ENCODE data around the gene PSENEN. TPM values are rescaled to one million over a fixed set of nuclear protein-coding genes. Genes with fewer than 3 reads are reported as not detected.

The PSENEN gene
- polyA plus RNA-seq, 2 donors: 62.5 to 128 TPM

- no peaks in the 10 kb centered on the region for H3K4me1 ChIP-seq (ENCODE audit: control insufficient read depth in 2 of 2, insufficient read depth in 2 of 2, low read length in 1 of 2)
- H3K9me3 ChIP-seq (ENCODE audit: control insufficient read depth in 2 of 2, insufficient read depth in 1 of 2, low read depth in 1 of 2, low read length in 1 of 2): no peaks in the 10 kb centered on the region
- no peaks in the 10 kb centered on the region for H3K27me3 ChIP-seq (ENCODE audit: control insufficient read depth in 1 of 2, insufficient read depth in 2 of 2, low read length in 2 of 2)
- peaks cover 49 to 85% of the 10 kb centered on the region in 2 donors for H3K36me3 ChIP-seq (ENCODE audit: control insufficient read depth in 2 of 2, insufficient read depth in 2 of 2, low read length in 1 of 2)
- H3K27ac ChIP-seq (ENCODE audit: low read depth in 2 of 2, low read length in 1 of 2): no peak overlapping the region
- H3K4me3 ChIP-seq (ENCODE audit: low read depth in 1 of 2, low read length in 2 of 2): no peak overlapping the region
- WGBS, 2 donors: 94 to 97% methylated on average over 12 of the region's 12 CpGs
Observed at GRCh38 chr19:35724560-35724959, 20.9 kb upstream of the PSENEN start.

GRCh38 chr19:35725216-35725861 lies 20.1 kb upstream of the PSENEN start:
- Histone ChIP-seq H3K36me3 (ENCODE audit: control insufficient read depth in 2 of 2, insufficient read depth in 2 of 2, low read length in 1 of 2) (peaks cover 51 to 88% of the 10 kb centered on the region in 2 donors), H3K27ac (ENCODE audit: low read depth in 2 of 2, low read length in 1 of 2) (no peak overlapping the region)

GRCh38 chr19:35727053-35727955 lies 18.1 kb upstream of the PSENEN start:
- peaks cover 55 to 92% of the 10 kb centered on the region in 2 donors for H3K36me3 ChIP-seq (ENCODE audit: control insufficient read depth in 2 of 2, insufficient read depth in 2 of 2, low read length in 1 of 2)
- 91 to 94% methylated on average over 25 of the region's 25 CpGs for WGBS, 2 donors

More at GRCh38 chr19:35725216-35725861, 20.1 kb upstream of the PSENEN start:
- Histone ChIP-seq H3K4me1 (ENCODE audit: control insufficient read depth in 2 of 2, insufficient read depth in 2 of 2, low read length in 1 of 2) (no peaks in the 10 kb centered on the region), H3K27me3 (ENCODE audit: control insufficient read depth in 1 of 2, insufficient read depth in 2 of 2, low read length in 2 of 2) (no peaks in the 10 kb centered on the region), H3K9me3 (ENCODE audit: control insufficient read depth in 2 of 2, insufficient read depth in 1 of 2, low read depth in 1 of 2, low read length in 1 of 2) (no peaks in the 10 kb centered on the region), H3K4me3 (ENCODE audit: low read depth in 1 of 2, low read length in 2 of 2) (no peak overlapping the region)
- 94 to 95% methylated on average over 23 of the region's 23 CpGs for WGBS, 2 donors

GRCh38 chr19:35727956-35728706 lies 17.3 kb upstream of the PSENEN start:
- no peak overlapping the region for H3K4me3 ChIP-seq (ENCODE audit: low read depth in 1 of 2, low read length in 2 of 2)
- no peak overlapping the region for H3K27ac ChIP-seq (ENCODE audit: low read depth in 2 of 2, low read length in 1 of 2)
- H3K9me3 ChIP-seq (ENCODE audit: control insufficient read depth in 2 of 2, insufficient read depth in 1 of 2, low read depth in 1 of 2, low read length in 1 of 2): no peaks in the 10 kb centered on the region
- peaks cover 4 to 10% of the 10 kb centered on the region in 2 donors for H3K4me1 ChIP-seq (ENCODE audit: control insufficient read depth in 2 of 2, insufficient read depth in 2 of 2, low read length in 1 of 2)
- H3K27me3 ChIP-seq (ENCODE audit: control insufficient read depth in 1 of 2, insufficient read depth in 2 of 2, low read length in 2 of 2): no peaks in the 10 kb centered on the region
- WGBS, 2 donors: 93 to 94% methylated on average over 19 of the region's 19 CpGs
- peaks cover 50 to 91% of the 10 kb centered on the region in 2 donors for H3K36me3 ChIP-seq (ENCODE audit: control insufficient read depth in 2 of 2, insufficient read depth in 2 of 2, low read length in 1 of 2)

More at GRCh38 chr19:35727053-35727955, 18.1 kb upstream of the PSENEN start:
- no peaks in the 10 kb centered on the region for H3K9me3 ChIP-seq (ENCODE audit: control insufficient read depth in 2 of 2, insufficient read depth in 1 of 2, low read depth in 1 of 2, low read length in 1 of 2)
- no peaks in the 10 kb centered on the region for H3K27me3 ChIP-seq (ENCODE audit: control insufficient read depth in 1 of 2, insufficient read depth in 2 of 2, low read length in 2 of 2)
- H3K4me1 ChIP-seq (ENCODE audit: control insufficient read depth in 2 of 2, insufficient read depth in 2 of 2, low read length in 1 of 2): peaks cover 4 to 10% of the 10 kb centered on the region in 2 donors
- H3K27ac ChIP-seq (ENCODE audit: low read depth in 2 of 2, low read length in 1 of 2): no peak overlapping the region
- H3K4me3 ChIP-seq (ENCODE audit: low read depth in 1 of 2, low read length in 2 of 2): no peak overlapping the region

- Histone ChIP-seq H3K27ac (ENCODE audit: low read depth in 2 of 2, low read length in 1 of 2) (no peak overlapping the region), H3K36me3 (ENCODE audit: control insufficient read depth in 2 of 2, insufficient read depth in 2 of 2, low read length in 1 of 2) (peaks cover 42 to 89% of the 10 kb centered on the region in 2 donors), H3K9me3 (ENCODE audit: control insufficient read depth in 2 of 2, insufficient read depth in 1 of 2, low read depth in 1 of 2, low read length in 1 of 2) (no peaks in the 10 kb centered on the region), H3K4me1 (ENCODE audit: control insufficient read depth in 2 of 2, insufficient read depth in 2 of 2, low read length in 1 of 2) (peaks cover 4 to 10% of the 10 kb centered on the region in 2 donors), H3K4me3 (ENCODE audit: low read depth in 1 of 2, low read length in 2 of 2) (no peak overlapping the region), H3K27me3 (ENCODE audit: control insufficient read depth in 1 of 2, insufficient read depth in 2 of 2, low read length in 2 of 2) (no peaks in the 10 kb centered on the region)
- WGBS, 2 donors: 83 to 89% methylated on average over 18 of the region's 18 CpGs
Observed at GRCh38 chr19:35729021-35729420, 16.4 kb upstream of the PSENEN start.

- no peaks in the 10 kb centered on the region for H3K9me3 ChIP-seq (ENCODE audit: control insufficient read depth in 2 of 2, insufficient read depth in 1 of 2, low read depth in 1 of 2, low read length in 1 of 2)
- peaks cover 4 to 10% of the 10 kb centered on the region in 2 donors for H3K4me1 ChIP-seq (ENCODE audit: control insufficient read depth in 2 of 2, insufficient read depth in 2 of 2, low read length in 1 of 2)
- H3K27ac ChIP-seq (ENCODE audit: low read depth in 2 of 2, low read length in 1 of 2): no peak overlapping the region
- H3K36me3 ChIP-seq (ENCODE audit: control insufficient read depth in 2 of 2, insufficient read depth in 2 of 2, low read length in 1 of 2): peaks cover 43 to 88% of the 10 kb centered on the region in 2 donors
- H3K4me3 ChIP-seq (ENCODE audit: low read depth in 1 of 2, low read length in 2 of 2): no peak overlapping the region
- WGBS, 2 donors: 93 to 94% methylated on average over 11 of the region's 11 CpGs
- no peaks in the 10 kb centered on the region for H3K27me3 ChIP-seq (ENCODE audit: control insufficient read depth in 1 of 2, insufficient read depth in 2 of 2, low read length in 2 of 2)
Observed at GRCh38 chr19:35729763-35730162, 15.7 kb upstream of the PSENEN start.

- H3K4me1 ChIP-seq (ENCODE audit: control insufficient read depth in 2 of 2, insufficient read depth in 2 of 2, low read length in 1 of 2): peaks cover 4 to 10% of the 10 kb centered on the region in 2 donors
- WGBS, 2 donors: 85 to 92% methylated on average over 18 of the region's 18 CpGs
- H3K36me3 ChIP-seq (ENCODE audit: control insufficient read depth in 2 of 2, insufficient read depth in 2 of 2, low read length in 1 of 2): peaks cover 41 to 86% of the 10 kb centered on the region in 2 donors
- no peak overlapping the region for H3K4me3 ChIP-seq (ENCODE audit: low read depth in 1 of 2, low read length in 2 of 2)
- H3K27me3 ChIP-seq (ENCODE audit: control insufficient read depth in 1 of 2, insufficient read depth in 2 of 2, low read length in 2 of 2): no peaks in the 10 kb centered on the region
- H3K9me3 ChIP-seq (ENCODE audit: control insufficient read depth in 2 of 2, insufficient read depth in 1 of 2, low read depth in 1 of 2, low read length in 1 of 2): no peaks in the 10 kb centered on the region
- peak overlapping the region in 1 of 2 donors; percentile 65 for H3K27ac ChIP-seq (ENCODE audit: low read depth in 2 of 2, low read length in 1 of 2)
Observed at GRCh38 chr19:35730326-35730725, 15.1 kb upstream of the PSENEN start.

- peak overlapping the region; percentile 5 to 65 for H3K27ac ChIP-seq (ENCODE audit: low read depth in 2 of 2, low read length in 1 of 2)
- H3K36me3 ChIP-seq (ENCODE audit: control insufficient read depth in 2 of 2, insufficient read depth in 2 of 2, low read length in 1 of 2): peaks cover 33 to 80% of the 10 kb centered on the region in 2 donors
- H3K27me3 ChIP-seq (ENCODE audit: control insufficient read depth in 1 of 2, insufficient read depth in 2 of 2, low read length in 2 of 2): no peaks in the 10 kb centered on the region
- WGBS, 2 donors: 54 to 75% methylated on average over 9 of the region's 9 CpGs
- no peak overlapping the region for H3K4me3 ChIP-seq (ENCODE audit: low read depth in 1 of 2, low read length in 2 of 2)
- peaks cover 4 to 10% of the 10 kb centered on the region in 2 donors for H3K4me1 ChIP-seq (ENCODE audit: control insufficient read depth in 2 of 2, insufficient read depth in 2 of 2, low read length in 1 of 2)
- H3K9me3 ChIP-seq (ENCODE audit: control insufficient read depth in 2 of 2, insufficient read depth in 1 of 2, low read depth in 1 of 2, low read length in 1 of 2): no peaks in the 10 kb centered on the region
Observed at GRCh38 chr19:35731353-35731752, 14.1 kb upstream of the PSENEN start.

GRCh38 chr19:35731779-35732405 lies 13.6 kb upstream of the PSENEN start:
- Histone ChIP-seq H3K27me3 (ENCODE audit: control insufficient read depth in 1 of 2, insufficient read depth in 2 of 2, low read length in 2 of 2) (no peaks in the 10 kb centered on the region), H3K36me3 (ENCODE audit: control insufficient read depth in 2 of 2, insufficient read depth in 2 of 2, low read length in 1 of 2) (peaks cover 32 to 83% of the 10 kb centered on the region in 2 donors), H3K27ac (ENCODE audit: low read depth in 2 of 2, low read length in 1 of 2) (peak overlapping the region in 1 of 2 donors; percentile 65), H3K4me3 (ENCODE audit: low read depth in 1 of 2, low read length in 2 of 2) (no peak overlapping the region), H3K4me1 (ENCODE audit: control insufficient read depth in 2 of 2, insufficient read depth in 2 of 2, low read length in 1 of 2) (peaks cover 4 to 10% of the 10 kb centered on the region in 2 donors), H3K9me3 (ENCODE audit: control insufficient read depth in 2 of 2, insufficient read depth in 1 of 2, low read depth in 1 of 2, low read length in 1 of 2) (no peaks in the 10 kb centered on the region)
- 76 to 87% methylated on average over 21 of the region's 21 CpGs for WGBS, 2 donors
